H1 (cell line): ENCODE data around the gene C16orf90. TPM values are rescaled to one million over a fixed set of nuclear protein-coding genes. Genes with fewer than 3 reads are reported as not detected.

Experiments used
- CTBP2 ChIP-seq: IDR thresholded peaks from 2 replicates; pipeline ENCODE4 v1.7.0; 2011; ENCODE audit warnings: borderline replicate concordance, mild to moderate bottlenecking, moderate library complexity, mixed read lengths, low read length; ENCODE audit not compliant: insufficient read depth, insufficient read length
- KDM1A ChIP-seq: fragments of 200-600, 300-600 bp; sonication (generic); IDR thresholded peaks from 2 replicates; pipeline ENCODE4 v1.7.1; 2016; ENCODE audit warnings: mild to moderate bottlenecking, low read length, borderline replicate concordance
- ZNF274 ChIP-seq: IDR thresholded peaks from 2 replicates; pipeline ENCODE4 v1.7.0; 2012; ENCODE audit warnings: low read length, borderline replicate concordance; ENCODE audit errors: extremely low read depth
- polyA plus RNA-seq, 7 experiments: library from polyadenylated mRNA; depleted of rRNA in 3 of 7; stranded (reverse) in 5 of 7; unstranded in 2 of 7; fragments of >200 nt in 5 of 7; fragments of 200-250 nt in 2 of 7; gene quantifications; 1 replicate in 5 of 7; 2 replicates in 1 of 7; 4 replicates in 1 of 7; pipeline versions ENCODE4 v1.2.1 to v1.2.3, GENCODE V29; 2011 to 2013; ENCODE audit warnings: missing spikeins in 2 of 7, mixed read lengths in 2 of 7
- total RNA-seq: library from RNA; stranded (reverse); fragmentation: NEBNext Ultra II Directional; extraction: Animal tissue kit (Norgen Biotek cat#: 25700); gene quantifications from 2 replicates; pipeline ENCODE4 v1.2.1, GENCODE V29; 2021
- TF ChIP-seq, protein P1 (sequence below): IDR thresholded peaks from 2 replicates; pipeline ENCODE4 v1.6.1; 2012; ENCODE audit warnings: inconsistent platforms

C16orf90 gene
- total and polyA plus RNA-seq, 2 of the 8 experiments (the other 6 are each of a cell fraction or from before 2014, with no cell fraction given) = not detected

DNA sequence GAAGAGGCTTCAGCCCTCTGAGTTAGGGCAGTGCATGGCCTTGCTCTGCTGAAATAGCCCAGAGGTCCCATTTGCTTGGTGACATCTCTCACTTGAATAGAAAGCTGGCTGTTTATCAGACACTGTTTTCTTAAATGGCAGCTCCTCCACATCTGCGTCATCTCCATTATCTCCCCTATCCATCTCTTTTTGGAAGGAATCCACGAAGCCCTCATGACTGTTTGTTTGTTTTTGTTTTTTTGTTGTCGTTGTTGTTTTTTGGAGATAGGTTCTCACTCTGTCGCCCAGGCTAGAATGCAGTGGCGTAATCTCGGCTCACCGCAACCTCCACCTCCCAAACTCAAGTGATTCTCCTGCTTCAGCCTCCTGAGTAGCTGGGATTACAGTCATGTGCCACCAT lies 35.2 kb downstream of the C16orf90 start (continued):
- TF ChIP-seq CTBP2 (no peak), ZNF274 (no peak), KDM1A (no peak)
- TF ChIP-seq, protein P1, sequence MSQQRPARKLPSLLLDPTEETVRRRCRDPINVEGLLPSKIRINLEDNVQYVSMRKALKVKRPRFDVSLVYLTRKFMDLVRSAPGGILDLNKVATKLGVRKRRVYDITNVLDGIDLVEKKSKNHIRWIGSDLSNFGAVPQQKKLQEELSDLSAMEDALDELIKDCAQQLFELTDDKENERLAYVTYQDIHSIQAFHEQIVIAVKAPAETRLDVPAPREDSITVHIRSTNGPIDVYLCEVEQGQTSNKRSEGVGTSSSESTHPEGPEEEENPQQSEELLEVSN = no peak
